NCI-H2227 treated with DMSO at 0.1 percent for 48 hours (cell line): ENCODE measurements around the gene EMID1.
"Not testable (repeated sequence)": the region's sequence is repeated elsewhere in the genome, so short reads cannot be mapped to it uniquely, and the experiment has no call there.

Experiments
- DNase-seq: peaks from one replicate; lab custom pipeline; 2025; lab: John Stamatoyannopoulos, UW

The EMID1 gene

DNA sequence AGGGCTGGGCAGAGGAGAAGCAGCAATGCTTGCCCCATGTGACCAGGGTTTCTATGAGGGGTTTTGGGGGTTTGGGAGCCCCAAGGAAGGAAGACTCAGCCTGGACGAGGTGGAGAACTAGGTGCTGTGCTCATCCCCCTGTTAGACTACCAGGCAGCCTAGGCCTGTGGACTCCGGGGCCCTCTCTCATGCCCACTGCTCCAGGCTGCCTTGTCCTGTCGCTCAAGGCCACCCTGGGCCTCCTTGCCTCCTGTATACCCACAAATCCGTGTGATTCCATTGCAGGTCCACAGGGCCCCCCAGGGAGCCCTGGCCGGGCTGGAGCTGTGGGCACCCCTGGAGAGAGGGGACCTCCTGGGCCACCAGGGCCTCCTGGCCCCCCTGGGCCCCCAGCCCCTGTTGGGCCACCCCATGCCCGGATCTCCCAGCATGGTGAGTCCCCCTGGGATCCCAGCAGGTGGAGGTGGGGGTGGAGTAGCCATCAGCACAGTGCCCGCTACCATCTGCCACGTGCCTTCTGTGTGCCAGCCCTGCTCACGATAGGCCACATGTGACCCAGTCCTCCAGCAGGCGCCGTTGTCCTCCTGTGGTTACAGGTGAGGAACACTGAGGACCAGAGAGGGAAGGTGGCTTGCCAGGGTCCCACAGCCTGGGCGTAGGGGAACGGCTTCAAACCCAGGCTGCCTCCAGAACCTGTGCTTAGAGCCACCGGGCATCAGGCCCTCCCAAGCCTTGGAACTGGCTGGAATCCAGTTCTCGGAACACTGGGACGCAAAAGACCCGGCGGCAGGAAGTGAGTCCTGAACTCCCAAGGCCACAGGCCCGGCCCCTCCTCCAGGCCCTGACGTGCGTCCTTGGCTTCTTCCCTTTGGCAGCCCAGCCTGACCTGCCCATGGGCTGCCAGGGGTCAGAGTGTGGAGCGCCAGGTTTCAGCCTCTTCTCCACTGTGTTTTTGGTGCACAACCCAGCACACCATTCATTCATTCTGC, 26.6 kb downstream of the EMID1 start:
- DNase-seq: no peak

DNA sequence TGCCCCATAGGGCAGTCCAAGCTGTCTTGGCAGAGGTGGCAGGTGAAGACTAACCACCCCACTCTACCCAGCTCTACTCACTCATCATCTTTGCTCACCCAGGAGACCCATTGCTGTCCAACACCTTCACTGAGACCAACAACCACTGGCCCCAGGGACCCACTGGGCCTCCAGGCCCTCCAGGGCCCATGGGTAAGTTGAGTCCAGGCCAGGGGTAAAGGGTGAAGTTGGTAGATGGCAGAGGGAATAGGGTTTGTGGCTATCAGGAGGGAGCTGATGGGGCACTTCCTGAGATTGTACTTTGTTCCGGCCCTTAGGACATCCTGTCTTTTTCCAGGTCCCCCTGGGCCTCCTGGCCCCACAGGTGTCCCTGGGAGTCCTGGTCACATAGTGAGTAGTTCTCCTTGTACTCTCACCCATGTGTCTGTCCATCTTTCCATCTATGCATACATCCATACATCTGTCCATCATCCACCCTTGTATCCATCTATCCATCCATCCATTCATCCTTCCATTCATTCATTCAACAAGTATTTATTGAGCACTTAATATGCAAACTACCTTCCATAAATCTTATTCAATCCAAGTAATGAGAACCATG, 27.7 kb downstream of the EMID1 start:
- DNase-seq: no peak

DNA sequence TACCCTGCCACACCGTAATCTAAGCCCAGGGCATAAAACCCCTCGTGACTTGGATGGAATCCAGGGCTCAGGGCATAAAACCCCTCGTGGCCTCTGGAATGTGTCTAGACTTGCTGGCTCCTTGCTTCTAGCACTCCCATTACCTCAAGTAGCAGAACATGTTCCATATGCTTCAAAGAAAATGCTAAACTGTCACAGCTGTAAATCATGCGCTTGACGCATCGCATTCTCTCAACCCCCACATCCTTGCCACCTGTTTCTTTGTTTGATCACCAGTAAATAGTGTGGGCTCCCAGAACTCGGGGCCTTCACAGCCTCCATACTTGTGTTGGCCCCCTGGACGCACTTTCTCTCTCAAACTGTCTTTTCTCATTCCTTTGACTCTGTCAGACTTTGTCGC, 34.8 kb downstream of the EMID1 start:
- not testable (repeated sequence) for DNase-seq

DNA sequence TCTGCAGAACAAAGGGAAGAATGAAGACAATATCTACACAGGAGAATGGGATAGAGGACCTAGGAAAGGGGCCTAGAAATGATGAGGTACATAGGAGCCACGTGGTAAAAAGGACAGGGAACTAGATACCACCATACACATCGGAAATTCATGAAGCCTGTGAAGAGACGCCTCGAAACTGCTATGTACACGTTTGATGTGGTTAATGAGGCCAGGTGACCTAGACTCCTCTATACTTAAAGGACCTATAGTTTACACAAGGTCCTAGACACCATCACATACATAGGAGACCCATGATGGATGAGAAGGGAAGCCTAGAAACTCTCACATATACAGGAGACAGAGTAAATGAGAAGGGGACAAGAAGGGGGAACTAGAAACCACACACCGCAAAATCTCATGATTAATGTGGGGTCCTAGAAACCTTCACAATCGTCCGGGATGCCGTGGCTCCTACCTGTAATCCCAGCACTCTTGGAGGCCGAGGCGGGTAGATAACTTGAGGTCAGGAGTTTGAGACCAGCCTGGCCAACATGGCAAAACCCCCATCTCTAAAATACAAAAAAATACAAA, 38.3 kb downstream of the EMID1 start:
- no peak for DNase-seq

DNA sequence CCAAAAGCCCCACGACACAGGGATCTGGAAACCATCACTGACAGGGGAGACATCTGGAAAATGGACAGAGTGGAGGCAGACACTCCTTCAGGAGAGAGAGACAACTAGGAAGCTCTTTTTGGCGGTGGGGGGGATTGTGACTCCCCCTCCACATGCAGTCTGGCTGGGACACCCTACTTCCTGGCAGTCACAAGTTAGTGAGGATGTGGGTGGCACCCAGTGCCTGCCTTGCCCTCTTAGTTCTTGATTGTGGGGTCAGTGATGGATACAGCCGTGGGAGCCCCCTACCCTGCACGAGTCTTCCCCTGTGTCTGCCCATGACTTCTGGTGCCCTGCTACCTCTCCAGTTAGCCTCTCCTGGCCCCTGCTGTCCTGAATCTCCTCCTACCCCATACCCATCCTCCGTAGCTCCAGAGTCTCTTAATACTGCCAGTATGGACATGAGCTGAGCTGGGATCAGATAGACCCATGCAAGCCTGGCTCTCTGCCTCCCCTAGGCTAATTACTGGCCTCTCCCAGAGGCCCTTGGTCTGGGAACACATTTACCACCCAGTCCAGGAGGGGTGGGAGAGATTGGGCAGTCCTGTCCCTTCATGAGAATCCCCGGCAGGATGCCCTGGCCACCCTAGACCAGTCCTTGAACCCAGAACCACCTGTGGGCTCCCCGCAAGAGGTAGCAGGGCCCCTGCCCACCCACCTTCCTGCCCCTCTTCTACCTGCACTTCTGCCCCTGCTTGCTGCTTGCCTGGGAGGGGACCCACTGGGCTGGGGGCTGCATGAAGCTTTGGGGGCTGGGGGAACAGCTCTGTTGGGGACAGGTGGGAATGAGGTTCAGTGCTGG, 39.3 kb downstream of the EMID1 start:
- DNase-seq: no peak

DNA sequence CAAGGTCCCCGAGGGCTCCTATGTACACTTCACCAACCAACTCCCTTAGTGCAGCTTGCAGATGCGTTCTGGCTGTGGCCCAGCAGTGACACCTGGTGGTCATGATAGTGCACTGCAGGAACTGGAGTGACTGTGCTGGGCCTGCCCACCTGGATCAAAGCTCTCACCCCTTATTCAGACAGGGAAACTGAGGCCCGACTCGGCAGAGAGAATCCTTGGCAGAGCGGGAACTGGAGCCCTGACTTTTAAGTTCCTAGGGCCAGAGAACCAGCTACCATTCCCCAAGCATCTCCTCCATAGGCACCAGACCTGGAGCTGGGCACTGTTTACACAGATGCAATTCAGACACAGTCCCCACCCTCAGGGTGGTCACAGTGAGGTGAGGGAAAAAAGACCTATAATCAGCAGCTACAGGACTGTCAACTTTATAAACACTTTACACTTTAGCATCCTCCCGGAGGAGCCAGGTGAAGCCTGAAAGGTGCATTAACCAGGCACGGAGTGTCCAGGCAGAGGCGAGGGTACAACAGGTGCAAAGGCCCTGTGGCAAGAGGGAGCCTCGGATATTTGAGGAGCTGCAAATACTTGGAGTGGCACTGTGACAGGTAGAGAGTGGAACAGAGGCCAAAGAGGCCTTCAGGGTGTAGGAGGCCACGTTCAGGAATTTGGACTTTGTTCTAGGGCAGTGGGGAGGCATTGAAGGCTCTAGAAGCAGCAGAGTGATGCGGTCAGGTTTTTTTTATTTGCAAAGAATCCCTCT, 40.1 kb downstream of the EMID1 start:
- peak; percentile 9 for DNase-seq

DNA sequence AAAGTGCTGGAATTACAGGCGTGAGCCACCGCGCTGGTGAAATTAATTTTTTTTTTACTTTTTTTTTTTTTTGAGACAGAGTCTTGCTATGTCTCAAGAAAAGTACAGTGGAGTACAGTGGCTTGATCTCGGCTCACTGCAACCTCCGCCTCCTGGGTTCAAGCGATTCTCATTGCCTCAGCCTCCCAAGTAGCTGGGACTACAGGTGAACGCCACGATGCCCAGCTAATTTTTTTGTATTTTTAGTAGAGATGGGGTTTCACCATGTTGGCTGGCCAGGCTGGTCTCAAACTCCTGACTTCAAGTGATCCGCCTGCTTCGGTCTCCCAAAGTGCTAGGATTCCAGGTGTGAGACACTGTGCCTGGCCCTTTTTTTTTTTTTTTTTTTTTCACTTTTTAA, 42.2 kb downstream of the EMID1 start:
- DNase-seq: not testable (repeated sequence)

DNA sequence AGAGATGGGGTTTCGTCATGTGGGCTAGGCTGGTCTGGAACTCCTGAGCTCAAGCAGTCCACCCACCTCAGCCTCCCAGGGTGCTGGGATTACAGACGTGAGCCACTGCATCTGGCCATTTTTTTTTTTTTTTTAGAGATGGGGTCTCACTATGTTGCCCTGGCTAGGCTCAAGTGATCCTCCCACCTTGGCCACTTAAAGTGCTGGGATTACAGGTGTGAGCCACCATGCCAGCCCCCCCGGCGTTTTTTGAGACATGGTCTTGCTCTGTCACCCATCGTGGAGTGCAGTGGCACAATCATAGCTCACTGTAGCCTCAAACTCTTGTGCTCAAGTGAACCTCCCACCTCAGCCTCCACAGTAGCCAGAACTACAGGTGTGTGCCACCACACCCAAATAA, 45.6 kb downstream of the EMID1 start:
- DNase-seq: no peak

DNA sequence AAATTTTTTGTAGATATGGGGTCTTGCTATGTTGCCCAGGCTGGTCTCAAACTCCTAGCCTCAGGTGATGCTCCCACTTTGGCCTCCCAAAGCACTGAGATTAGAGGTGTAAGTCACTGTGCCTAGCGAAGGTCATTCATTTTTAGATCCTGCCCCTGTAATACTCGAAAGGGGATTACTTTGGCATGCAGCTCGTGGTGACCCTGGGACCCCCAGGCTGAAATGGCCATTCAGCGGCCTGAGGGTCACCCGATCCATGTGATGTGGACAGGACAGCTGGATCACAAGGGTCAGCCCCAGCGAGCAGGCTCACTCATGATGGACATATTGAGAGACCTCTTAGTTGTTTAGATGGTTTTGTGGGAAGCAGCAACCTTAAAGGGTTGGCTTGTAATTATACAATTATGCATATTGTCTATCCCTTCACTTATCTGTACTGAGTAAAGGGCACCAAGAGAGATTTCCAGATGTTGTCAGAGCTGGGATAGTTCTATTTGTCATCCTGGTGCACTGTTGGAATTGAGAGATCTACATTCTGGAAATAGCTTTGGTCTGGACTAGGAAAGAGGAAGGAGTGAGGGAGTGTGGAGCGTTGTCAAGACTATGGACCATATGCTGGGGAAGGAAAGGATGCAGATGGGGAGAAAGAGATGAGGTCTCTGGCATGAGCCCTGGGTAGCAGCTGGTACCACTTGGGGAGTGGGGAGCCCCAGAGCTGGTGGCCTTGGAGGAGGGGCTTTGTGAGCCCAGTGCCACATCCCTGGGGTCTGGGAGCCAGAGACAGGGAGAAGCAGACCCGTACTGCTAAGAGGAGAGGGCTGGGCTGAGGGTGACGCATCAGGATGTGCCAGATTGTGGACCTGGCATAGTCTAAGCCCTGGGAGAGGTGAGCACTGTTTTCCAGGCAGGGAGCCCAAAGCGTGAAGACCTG, 46.5 kb downstream of the EMID1 start:
- no peak for DNase-seq

DNA sequence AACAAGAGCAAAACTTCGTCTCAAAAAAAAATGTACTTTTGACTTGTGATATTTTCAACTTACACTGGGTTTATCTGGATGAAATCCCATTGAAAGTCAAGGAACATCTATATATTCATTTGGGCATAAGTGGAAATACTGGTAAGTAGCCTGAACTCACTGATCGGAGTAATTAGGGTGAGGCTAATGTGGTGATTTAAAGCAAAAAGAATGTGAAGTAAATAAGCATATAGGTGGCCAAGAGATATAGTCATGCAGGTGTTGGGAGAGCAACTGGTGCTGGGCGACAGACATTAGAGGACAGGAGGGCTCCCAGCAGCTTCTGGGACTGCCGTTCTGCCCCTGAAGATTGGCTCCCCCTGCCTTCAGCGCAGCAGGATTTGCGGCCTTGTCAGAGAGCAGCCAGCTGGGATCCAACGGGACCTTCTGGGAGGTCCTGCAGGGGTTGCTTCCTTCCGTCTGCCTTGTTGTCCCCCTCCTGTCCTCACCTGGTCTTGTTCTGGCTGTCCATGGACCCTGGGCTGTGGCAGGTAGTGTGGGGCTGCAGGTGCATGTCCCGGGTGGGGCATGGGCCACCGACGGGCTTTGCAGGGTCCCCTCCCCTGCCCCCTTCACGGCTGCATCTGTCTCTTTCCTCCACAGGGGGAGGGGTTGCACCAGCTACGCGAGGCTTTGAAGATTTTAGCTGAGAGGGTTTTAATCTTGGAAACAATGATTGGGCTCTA, 48.0 kb downstream of the EMID1 start:
- DNase-seq: no peak

DNA sequence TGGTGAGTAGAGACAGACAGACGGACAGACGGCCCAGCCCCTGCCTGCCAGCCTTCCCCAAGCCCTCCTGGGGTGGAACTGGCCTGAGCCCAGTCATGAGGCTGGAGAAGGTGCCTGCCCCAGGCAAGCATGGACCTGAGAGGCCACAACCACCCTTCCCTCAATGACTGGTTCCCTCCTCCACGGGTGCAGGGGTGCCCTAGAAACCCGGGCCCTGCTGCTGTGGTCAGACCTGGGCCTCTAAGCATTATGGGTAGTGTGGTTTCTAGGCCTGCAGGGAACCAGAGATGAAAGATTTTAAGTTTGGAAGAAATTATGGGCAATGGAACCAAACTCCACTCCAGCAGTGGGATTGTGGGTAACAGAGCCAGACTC, 48.6 kb downstream of the EMID1 start:
- no peak for DNase-seq

DNA sequence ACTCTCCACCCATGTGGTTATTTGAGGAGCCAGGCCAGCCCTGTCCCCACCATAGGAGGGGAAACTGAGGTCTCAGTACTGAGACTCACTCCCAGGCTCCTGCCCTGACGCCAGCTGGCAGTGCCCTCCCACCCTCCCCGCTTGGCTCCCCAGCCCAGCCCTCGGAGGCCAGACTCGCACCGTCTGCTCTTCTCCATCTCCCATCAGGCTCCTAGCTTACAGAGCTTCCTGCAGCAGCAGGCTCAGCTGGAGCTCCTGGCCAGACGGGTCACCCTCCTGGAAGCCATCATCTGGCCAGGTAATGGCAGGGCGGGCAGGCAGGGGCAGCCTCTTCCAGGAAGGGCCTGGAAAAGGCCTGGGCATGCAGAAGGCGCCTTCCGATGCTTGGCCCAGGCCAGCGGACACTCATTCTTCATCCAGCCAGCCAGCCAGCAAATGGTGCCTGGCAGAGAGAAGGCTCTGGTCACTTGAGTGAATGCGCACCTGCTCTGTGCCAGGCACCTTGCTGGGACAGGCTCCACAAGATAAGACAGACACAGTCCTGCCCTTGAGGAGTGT, 49.4 kb downstream of the EMID1 start:
- DNase-seq: no peak

DNA sequence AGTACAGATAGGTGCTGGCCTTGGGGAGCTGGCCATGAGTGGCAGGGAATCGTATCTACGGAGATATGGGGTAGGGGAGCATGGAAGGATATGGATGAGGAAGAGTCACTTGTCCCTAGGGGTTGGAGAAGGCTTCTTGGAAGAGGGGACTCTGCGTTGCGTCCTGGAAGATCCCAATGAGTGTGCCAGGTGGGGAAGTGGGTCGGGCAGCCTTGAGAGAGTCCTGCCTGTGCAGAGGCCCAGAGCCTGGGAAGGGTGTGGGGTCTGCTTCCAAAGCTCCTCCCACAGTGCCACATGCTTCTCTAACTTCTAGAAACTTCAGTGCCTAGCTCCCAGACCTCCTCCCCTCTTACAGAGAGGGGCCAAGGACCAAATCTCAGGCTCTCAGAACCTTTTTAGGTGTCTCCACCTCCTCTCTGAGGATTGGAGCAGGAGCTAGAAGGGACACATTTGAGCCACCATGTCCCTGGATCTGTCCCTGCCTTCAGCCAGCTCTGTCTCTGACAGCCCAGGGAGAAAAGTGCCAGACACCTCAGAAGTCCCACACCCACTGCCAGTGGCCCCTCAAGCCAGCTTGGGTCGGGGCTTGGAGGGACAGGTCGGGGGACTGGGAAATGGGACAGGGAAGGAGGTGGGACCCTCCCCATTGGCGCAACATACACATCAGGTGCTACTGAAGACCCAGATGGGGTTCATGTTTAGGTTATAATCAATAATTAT, 51.1 kb downstream of the EMID1 start:
- no peak for DNase-seq

DNA sequence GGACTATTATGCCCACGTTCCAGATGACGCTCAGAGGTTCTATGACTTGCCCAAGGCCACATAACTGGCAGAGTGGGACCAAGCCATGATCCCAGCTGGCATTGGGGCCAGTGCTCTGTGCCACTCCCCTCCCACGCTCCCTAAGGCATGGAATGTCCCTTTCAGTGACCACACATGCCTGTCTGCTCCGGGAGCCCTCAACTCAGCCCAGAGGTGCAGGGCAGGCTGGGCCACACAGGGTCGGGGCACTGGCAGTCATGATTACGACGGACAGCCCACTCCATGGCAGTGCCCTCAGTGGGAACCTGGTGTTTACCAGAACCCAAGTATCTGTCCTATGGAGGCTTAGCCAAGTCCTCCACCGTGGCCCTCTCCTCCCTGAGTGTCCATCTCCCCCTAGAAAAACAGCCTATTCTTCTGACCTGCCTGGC, 52.1 kb downstream of the EMID1 start:
- DNase-seq: no peak

DNA sequence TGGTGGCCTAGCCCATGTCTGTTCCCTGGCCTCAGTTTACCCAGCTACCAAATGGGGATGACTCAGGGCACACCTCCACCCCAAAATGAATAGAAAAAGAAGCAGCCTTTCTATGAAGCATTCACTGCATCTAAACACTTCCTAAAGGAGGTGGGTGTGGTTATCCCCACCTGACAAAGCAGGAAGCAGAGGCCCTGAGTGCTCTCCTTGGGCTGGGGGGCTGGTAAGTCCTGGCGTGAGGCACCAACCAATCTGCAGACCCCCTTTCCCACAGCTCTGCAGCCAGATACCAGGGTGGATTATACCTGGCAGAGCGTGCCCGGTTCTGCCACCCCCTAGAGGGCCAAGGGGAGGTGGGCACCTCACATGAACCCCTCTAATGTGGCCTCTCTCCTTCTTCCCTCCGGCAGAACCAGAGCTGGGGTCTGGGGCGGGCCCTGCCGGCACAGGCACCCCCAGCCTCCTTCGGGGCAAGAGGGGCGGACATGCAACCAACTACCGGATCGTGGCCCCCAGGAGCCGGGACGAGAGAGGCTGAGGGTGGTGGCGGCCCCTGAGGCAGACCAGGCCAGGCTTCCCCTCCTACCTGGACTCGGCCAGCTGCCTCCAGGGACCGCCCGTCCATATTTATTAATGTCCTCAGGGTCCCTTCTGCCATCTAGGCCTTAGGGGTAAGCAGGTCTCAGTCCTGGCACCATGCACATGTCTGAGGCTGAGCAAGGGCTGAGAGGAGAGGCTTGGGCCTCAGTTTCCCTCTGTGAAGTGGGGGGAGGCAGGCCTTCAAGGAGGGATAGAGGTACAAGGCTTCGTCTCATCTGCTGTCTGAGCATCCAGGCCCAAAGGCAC, 52.9 kb downstream of the EMID1 start:
- no peak for DNase-seq

DNA sequence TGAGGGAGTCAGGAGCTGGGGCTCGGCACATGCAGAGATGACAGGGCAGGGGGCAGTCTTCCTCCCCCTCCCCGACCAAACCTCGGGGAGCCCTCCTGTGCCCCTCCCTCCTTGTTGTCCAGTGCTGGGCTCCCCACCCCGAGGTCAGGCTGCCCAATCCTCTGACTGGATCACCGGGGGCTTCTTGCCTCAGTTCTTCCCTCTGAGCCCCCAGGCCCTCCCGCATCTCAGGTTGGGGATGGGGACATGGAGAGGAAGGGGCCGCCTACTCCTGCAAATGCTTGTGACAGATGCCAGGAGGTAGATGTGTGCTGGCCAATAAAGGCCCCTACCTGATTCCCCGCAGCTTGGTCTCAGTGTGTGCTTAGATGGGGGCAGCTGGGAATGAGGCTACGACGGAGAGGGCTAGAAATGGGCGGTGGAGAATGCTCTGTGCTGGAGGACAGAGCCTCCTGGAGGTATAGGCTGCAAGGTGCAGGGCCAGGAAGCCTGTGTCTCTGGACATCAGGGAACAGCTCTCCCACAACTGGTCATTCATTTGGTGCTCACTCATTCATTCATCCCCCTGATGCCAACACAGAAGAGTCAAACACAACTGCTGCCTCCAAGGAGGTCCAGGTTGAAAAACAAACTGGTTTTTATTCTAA, 53.7 kb downstream of the EMID1 start:
- DNase-seq: no peak

DNA sequence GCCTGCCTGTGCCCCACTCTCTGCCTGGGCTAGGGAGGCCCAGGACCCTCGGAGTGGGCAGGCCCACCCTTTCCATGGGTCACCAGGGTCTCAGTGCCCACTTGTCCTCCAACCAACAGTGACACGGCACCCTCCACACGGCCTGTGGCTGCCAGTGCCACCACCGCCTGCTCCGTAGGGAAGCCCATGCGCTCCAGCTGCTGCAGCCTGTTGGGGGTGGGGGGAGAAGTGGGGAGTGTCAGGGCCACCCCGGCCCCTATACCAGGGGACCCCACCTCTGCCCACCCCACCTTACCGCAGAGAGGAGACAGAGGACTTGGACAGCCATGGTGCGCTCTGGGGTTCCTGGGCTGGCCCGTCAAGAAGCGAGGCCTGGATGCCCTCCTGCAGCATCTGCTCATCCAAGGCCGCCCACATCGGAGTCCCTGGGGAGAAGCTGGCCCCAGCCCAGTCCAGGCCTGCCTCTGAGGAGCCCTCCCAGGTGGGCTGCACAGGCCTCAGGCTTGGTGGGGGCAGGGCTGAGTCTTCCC, 54.4 kb downstream of the EMID1 start:
- no peak for DNase-seq
